Gastrocnemius medialis (tissue), 4 donors: ENCODE results near the gene HOXA9. TPM values are rescaled to one million over a fixed set of nuclear protein-coding genes. Genes with fewer than 3 reads are reported as not detected.

Experiments used
- ATAC-seq, 2 donors: fragments of 150-250 bp; one replicate each; pipeline ENCODE4 v1.9.1; 2016
- DNase-seq, 2 donors: peaks; one replicate each; pipeline ENCODE4 v3.0.0-alpha.2; 2019
- H3K27ac ChIP-seq, 4 donors: fragments of 200-600 bp; sonication (generic); 1 replicate in 1 of 4; 2 replicates in 3 of 4; pipeline ENCODE4 v1.5.1; 2016 to 2018; ENCODE audit warnings: mild to moderate bottlenecking in 2 of 4, moderate library complexity in 1 of 4
- H3K27me3 ChIP-seq, 3 donors: fragments of 200-600 bp; sonication (generic) in 2 of 3; 1 replicate in 1 of 3; 2 replicates in 2 of 3; pipeline versions ENCODE4 v1.5.1 to v1.6.0; 2016 to 2019; ENCODE audit warnings: mild to moderate bottlenecking in 1 of 3, moderate library complexity in 1 of 3
- H3K36me3 ChIP-seq, 2 donors: fragments of 200-600 bp; sonication (generic) in 1 of 2; one replicate each; pipeline ENCODE4 v1.5.1; 2017 to 2018
- H3K4me1 ChIP-seq, 2 donors: fragments of 200-600 bp; sonication (generic) in 1 of 2; one replicate each; pipeline ENCODE4 v1.5.1; 2016 to 2017; ENCODE audit warnings: mild to moderate bottlenecking in 2 of 2
- H3K4me3 ChIP-seq, 4 donors: fragments of 200-600 bp; sonication (generic) in 3 of 4; 1 replicate in 1 of 4; 2 replicates in 3 of 4; pipeline ENCODE4 v1.5.1; 2016 to 2019; ENCODE audit warnings: mild to moderate bottlenecking in 2 of 4
- H3K9me3 ChIP-seq, 3 donors: fragments of 200-600 bp; sonication (generic) in 2 of 3; 1 replicate in 1 of 3; 2 replicates in 2 of 3; pipeline ENCODE4 v1.5.1; 2016 to 2019
- POLR2A ChIP-seq, 2 donors: fragments of 450-650 bp; IDR thresholded peaks; one replicate each; pipeline ENCODE4 v1.6.1; 2017; ENCODE audit warnings: antibody characterized with exemption in 2 of 2, mild to moderate bottlenecking in 2 of 2, moderate library complexity in 2 of 2
- in situ Hi-C, 4 donors: fragments of 200-750 bp; cut with MboI; loops; one replicate each; pipeline versions ENCODE4 v1.15.0 to v1.8.0; 2017; ENCODE audit warnings: low sequenced_read_pairs in 4 of 4
- intact Hi-C: fragments of 100-400 bp; cut with DNase I; formaldehyde crosslinking; loops from one replicate; pipeline ENCODE4 v1.15.1; 2023; ENCODE audit warnings: low total_unique reads
- total RNA-seq, 4 donors: library from RNA; depleted of rRNA; stranded (reverse); fragments of >200 nt; gene quantifications; one replicate each; pipeline versions ENCODE4 v1.1.0 to v1.2.3, GENCODE V29; 2016
- TF ChIP-seq, protein P1 (sequence below), 5 experiments: fragments of 450-650 bp in 3 of 5; fragments of 200-600 bp in 2 of 5; sonication (generic) in 2 of 5; IDR thresholded peaks in 4 of 5; conservative IDR thresholded peaks in 1 of 5; 1 replicate in 4 of 5; 2 replicates in 1 of 5; pipeline ENCODE4 v1.5.1; 2016 to 2019; ENCODE audit warnings: antibody characterized with exemption in 5 of 5, mild to moderate bottlenecking in 3 of 5, moderate library complexity in 3 of 5

Gene HOXA9
- total RNA-seq, 4 donors from 2014 or later = 18.9 to 30.3 (median 19.5) TPM

DNA sequence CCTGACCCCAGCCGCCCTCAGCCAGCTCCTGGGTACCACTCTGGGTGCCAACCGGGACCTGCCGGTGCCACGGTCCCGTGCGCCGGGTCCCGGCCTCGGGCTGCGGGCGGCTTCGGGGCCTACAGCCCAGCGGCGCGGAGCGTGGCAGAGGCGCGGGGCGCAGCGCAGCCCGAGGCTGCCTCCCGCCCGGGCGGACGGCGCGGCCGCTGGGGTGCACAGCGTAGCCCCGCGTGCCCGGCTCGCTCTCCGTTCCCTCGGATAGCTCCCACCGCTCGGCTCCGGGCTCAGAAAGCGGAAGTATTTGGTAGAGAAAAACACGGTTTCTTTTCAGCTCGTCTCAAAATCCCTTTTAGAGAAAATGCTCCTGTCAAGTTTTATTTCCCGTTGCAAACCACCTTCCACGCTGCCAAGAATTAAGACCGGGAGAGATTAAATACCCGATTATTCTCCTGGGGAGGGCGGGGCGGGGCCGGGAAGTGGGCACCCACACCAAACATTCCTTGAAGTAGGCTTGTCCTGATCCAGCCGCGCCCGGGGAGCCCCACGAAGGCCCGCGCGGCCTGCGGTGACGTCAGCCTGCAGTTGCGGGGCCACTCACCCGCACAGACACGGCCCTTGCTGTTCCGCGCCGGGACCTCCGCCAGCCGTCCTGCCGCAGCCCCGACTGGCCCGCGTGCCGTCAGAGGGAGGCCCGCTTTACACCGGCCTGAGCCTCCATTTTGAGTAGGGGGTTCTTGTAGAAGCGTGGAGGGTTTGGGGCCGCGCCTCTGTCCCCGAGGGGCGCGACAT lies 27.4 kb upstream of the HOXA9 start:
- in situ Hi-C loops = loop anchor here (10.0 to 25.0 kb wide), 7 partner anchors 472 to 1430 kb away; partner anchors contain the start of genes CREB5 (in 1 of the 4) and HIBADH (in 1 of the 4)
- Histone ChIP-seq H3K4me1 (peaks cover 14 to 57% of the 10 kb centered on the region in 2 donors), H3K27me3 (peaks cover 0 to 25% (median 10%) of the 10 kb centered on the region in 3 donors), H3K4me3 (peak overlapping the region; percentile 52 to 63 (median 58)), H3K9me3 (no peaks in the 10 kb centered on the region), H3K27ac (peak overlapping the region; percentile 90 to 99 (median 95)), H3K36me3 (no peaks in the 10 kb centered on the region)
- TF ChIP-seq, protein P1, sequence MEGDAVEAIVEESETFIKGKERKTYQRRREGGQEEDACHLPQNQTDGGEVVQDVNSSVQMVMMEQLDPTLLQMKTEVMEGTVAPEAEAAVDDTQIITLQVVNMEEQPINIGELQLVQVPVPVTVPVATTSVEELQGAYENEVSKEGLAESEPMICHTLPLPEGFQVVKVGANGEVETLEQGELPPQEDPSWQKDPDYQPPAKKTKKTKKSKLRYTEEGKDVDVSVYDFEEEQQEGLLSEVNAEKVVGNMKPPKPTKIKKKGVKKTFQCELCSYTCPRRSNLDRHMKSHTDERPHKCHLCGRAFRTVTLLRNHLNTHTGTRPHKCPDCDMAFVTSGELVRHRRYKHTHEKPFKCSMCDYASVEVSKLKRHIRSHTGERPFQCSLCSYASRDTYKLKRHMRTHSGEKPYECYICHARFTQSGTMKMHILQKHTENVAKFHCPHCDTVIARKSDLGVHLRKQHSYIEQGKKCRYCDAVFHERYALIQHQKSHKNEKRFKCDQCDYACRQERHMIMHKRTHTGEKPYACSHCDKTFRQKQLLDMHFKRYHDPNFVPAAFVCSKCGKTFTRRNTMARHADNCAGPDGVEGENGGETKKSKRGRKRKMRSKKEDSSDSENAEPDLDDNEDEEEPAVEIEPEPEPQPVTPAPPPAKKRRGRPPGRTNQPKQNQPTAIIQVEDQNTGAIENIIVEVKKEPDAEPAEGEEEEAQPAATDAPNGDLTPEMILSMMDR (IDR thresholded peaks at IDR 0.05 in 4 of 5, conservative IDR thresholded peaks at IDR 0.05 in 1 of 5) = no peak
- no peak for TF ChIP-seq POLR2A (IDR thresholded peaks at IDR 0.05)
- DNase-seq = peak in 1 of 2 donors; percentile 40
- intact Hi-C loops = loop anchor here (5.0 kb wide), 2 partner anchors 550 to 910 kb away; partner anchors contain the start of gene TAX1BP1
- ATAC-seq = peak; percentile 19 to 39

GRCh38 chr7:27191833-27192545 lies 26.7 kb upstream of the HOXA9 start:
- DNase-seq (peak in 1 of 2 donors; percentile 82), ATAC-seq (peak; percentile 23 to 28)
- Histone ChIP-seq H3K4me3 (peak overlapping the region; percentile 52 to 63 (median 58)), H3K27me3 (peaks cover 0 to 17% (median 6%) of the 10 kb centered on the region in 3 donors), H3K36me3 (no peaks in the 10 kb centered on the region), H3K9me3 (no peaks in the 10 kb centered on the region), H3K4me1 (peaks cover 14 to 51% of the 10 kb centered on the region in 2 donors), H3K27ac (peak overlapping the region; percentile 90 to 99 (median 95))
- TF ChIP-seq POLR2A (IDR thresholded peaks at IDR 0.05) = peak; percentile 56 to 68
- TF ChIP-seq, protein P1 (IDR thresholded peaks at IDR 0.05 in 4 of 5, conservative IDR thresholded peaks at IDR 0.05 in 1 of 5) = no peak
- in situ Hi-C loops (loop anchor here (10.0 to 25.0 kb wide), 7 partner anchors 473 to 1430 kb away; partner anchors contain the start of genes CREB5 (in 1 of the 4) and HIBADH (in 1 of the 4)), intact Hi-C loops (loop anchor here (5.0 kb wide), 2 partner anchors 550 to 910 kb away; partner anchors contain the start of gene TAX1BP1)

GRCh38 chr7:27191161-27191731 lies 25.9 kb upstream of the HOXA9 start:
- Histone ChIP-seq H3K9me3 (no peaks in the 10 kb centered on the region), H3K4me1 (peaks cover 14 to 46% of the 10 kb centered on the region in 2 donors), H3K36me3 (no peaks in the 10 kb centered on the region), H3K4me3 (peak overlapping the region; percentile 52 to 63 (median 58)), H3K27me3 (peaks cover 0 to 15% (median 6%) of the 10 kb centered on the region in 3 donors), H3K27ac (peak overlapping the region; percentile 90 to 99 (median 95))
- DNase-seq (no peak), ATAC-seq (no peak)
- no peak for TF ChIP-seq POLR2A (IDR thresholded peaks at IDR 0.05)
- TF ChIP-seq, protein P1 (IDR thresholded peaks at IDR 0.05 in 4 of 5, conservative IDR thresholded peaks at IDR 0.05 in 1 of 5) = no peak
- intact Hi-C loops (loop anchor here (5.0 kb wide), 2 partner anchors 551 to 911 kb away; partner anchors contain the start of gene TAX1BP1), in situ Hi-C loops (loop anchor here (10.0 to 25.0 kb wide), 7 partner anchors 474 to 1429 kb away; partner anchors contain the start of genes CREB5 (in 1 of the 4) and HIBADH (in 1 of the 4))
